Measurements from ENCODE around the gene SPTAN1. TPM values are rescaled to one million over a fixed set of nuclear protein-coding genes. Genes with fewer than 3 reads are reported as not detected.

SPTAN1 gene
- total RNA-seq, 1 donor from 2014 or later, result 213 TPM

DNA sequence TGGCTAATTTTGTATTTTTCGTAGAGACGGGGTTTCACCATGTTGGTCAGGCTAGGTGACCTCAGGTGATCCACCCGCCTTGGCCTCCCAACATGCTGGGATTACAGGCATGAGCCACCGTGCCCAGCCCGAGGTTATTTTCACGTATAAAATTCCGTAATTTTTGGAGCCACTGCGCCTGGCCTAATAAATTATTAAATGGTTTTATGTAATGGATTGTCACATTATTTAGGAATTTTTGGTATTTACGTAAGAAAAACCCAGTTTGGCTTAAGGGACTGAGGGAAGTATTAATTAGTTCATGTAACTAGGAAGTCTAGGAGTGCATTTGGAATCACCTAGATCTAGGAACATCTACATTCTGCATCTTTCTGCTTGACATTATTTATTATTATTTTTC lies 39.6 kb upstream of the SPTAN1 start:
- Histone ChIP-seq H3K4me3 (ENCODE audit: low read depth, low read length) (no peak overlapping the region), H3K27me3 (ENCODE audit: control insufficient read depth, insufficient read depth, low read length) (no peaks in the 10 kb centered on the region), H3K36me3 (ENCODE audit: control insufficient read depth, insufficient read depth, low read length) (no peaks in the 10 kb centered on the region)
- TF ChIP-seq, protein P1, sequence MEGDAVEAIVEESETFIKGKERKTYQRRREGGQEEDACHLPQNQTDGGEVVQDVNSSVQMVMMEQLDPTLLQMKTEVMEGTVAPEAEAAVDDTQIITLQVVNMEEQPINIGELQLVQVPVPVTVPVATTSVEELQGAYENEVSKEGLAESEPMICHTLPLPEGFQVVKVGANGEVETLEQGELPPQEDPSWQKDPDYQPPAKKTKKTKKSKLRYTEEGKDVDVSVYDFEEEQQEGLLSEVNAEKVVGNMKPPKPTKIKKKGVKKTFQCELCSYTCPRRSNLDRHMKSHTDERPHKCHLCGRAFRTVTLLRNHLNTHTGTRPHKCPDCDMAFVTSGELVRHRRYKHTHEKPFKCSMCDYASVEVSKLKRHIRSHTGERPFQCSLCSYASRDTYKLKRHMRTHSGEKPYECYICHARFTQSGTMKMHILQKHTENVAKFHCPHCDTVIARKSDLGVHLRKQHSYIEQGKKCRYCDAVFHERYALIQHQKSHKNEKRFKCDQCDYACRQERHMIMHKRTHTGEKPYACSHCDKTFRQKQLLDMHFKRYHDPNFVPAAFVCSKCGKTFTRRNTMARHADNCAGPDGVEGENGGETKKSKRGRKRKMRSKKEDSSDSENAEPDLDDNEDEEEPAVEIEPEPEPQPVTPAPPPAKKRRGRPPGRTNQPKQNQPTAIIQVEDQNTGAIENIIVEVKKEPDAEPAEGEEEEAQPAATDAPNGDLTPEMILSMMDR (IDR thresholded peaks at IDR 0.05; ENCODE audit: insufficient read depth, low read length, poor library complexity, severe bottlenecking), result no peak
- DNase-seq (ENCODE audit: low read depth), result no peak

DNA sequence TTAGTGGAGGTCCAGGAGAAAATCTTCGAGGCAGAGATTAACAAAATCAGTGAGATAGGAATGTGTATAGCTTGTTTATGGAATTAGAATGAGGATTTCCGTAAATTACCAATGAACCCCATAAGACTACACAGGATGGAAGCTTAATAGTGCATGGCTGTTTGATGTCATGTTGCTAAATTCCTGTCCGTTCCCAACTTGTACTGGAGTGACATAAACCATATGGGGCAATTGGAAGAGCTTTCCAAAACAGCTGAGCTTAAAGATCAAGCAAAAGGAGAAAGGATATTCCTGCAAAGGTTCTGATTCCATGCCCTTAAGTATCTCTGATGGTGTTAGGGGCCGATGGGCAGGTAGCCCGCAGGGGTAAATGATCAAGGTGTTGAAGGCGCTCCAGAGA lies 30.4 kb upstream of the SPTAN1 start:
- Histone ChIP-seq H3K27me3 (ENCODE audit: control insufficient read depth, insufficient read depth, low read length) (no peaks in the 10 kb centered on the region), H3K36me3 (ENCODE audit: control insufficient read depth, insufficient read depth, low read length) (no peaks in the 10 kb centered on the region), H3K4me3 (ENCODE audit: low read depth, low read length) (no peak overlapping the region)
- TF ChIP-seq, protein P1 (IDR thresholded peaks at IDR 0.05; ENCODE audit: insufficient read depth, low read length, poor library complexity, severe bottlenecking), result no peak
- no peak for DNase-seq (ENCODE audit: low read depth)

DNA sequence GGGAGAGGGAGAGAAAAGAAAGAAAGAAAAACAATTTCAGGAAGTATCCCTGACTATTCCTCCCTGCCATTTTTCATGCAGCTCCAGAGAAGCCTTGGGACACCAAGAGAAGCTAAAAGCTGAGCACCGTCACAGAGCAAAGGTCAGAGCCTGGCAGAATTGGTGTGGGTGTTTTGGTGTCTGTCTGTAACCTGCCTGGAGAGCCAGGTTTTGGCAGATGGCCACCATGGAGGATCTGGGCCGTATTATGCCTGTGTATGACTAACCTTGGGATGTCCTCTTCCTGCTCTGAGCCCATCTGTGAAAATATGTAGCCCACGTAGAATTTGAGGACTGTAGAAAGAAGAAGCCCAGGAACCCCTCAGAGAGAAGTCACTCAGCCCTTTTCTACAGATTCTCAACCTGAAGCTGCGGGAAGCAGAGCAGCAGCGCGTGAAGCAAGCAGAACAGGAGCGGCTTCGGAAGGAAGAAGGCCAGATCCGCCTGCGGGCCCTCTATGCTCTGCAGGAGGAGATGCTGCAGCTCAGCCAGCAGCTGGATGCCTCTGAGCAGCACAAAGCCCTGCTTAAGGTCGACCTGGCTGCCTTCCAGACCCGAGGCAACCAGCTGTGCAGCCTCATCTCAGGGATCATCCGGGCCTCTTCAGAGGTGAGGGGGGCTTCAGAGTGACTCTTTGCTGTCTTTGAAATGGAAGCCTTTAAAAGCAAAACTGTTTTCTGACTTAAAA lies 29.0 kb upstream of the SPTAN1 start:
- Histone ChIP-seq H3K36me3 (ENCODE audit: control insufficient read depth, insufficient read depth, low read length) (no peaks in the 10 kb centered on the region), H3K4me3 (ENCODE audit: low read depth, low read length) (no peak overlapping the region), H3K27me3 (ENCODE audit: control insufficient read depth, insufficient read depth, low read length) (no peaks in the 10 kb centered on the region)
- TF ChIP-seq, protein P1 (IDR thresholded peaks at IDR 0.05; ENCODE audit: insufficient read depth, low read length, poor library complexity, severe bottlenecking), result no peak
- DNase-seq (ENCODE audit: low read depth), result no peak

DNA sequence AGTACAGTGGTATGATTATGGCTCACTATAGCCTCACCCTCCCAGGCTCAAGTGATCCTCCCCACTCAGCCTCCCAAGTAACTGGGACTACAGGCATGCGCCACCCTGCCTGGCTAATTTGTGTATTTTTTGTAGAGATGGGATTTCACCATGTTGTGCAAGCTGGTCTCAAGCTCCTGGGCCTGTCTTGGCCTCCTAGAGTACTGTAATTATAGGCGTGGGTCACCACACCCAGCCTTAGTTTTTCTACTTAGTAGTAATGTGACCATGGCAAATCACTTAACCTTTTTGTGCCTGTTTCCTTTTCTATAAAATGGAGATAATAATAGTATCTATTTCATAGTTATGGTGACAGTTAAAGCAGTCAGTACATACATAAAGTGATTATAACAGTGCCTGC lies 25.7 kb upstream of the SPTAN1 start:
- H3K4me3 ChIP-seq (ENCODE audit: low read depth, low read length), result no peak overlapping the region
- H3K27me3 ChIP-seq (ENCODE audit: control insufficient read depth, insufficient read depth, low read length), result no peaks in the 10 kb centered on the region
- DNase-seq (ENCODE audit: low read depth), result no peak
- H3K36me3 ChIP-seq (ENCODE audit: control insufficient read depth, insufficient read depth, low read length), result no peaks in the 10 kb centered on the region
- TF ChIP-seq, protein P1 (IDR thresholded peaks at IDR 0.05; ENCODE audit: insufficient read depth, low read length, poor library complexity, severe bottlenecking), result no peak

DNA sequence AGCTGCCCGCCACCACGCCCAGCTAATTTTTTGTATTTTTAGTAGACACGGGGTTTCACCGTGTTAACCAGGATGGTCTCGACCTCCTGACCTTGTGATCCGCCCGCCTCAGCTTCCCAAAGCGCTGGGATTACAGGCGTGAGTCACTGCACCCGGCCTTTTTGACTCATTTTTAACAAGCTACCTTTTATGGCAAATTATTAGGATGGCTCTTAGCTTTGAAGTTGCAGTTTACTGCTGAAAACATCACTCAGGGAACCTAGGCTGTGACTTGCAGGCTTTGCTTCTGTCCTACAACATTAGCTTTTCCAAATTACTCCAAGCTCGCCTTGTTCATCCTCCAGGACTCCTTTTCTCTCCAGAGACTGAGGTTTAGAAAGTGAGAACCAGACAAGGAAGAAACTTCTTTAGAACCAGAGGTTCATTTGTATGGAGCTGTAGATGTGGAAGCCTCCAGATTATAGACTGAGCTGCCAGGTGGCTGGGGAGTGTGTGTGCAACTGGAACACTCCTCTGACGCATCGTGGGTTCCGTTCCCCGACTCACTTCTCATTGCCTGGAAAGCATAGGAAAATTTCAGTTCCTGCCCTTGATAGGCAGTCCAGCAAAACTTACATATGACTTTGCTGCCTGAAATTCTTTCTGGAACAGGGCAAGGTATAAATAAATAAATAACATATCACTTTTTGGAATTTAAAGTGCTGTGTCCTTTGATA lies 23.8 kb upstream of the SPTAN1 start:
- no peaks in the 10 kb centered on the region for H3K27me3 ChIP-seq (ENCODE audit: control insufficient read depth, insufficient read depth, low read length)
- H3K4me3 ChIP-seq (ENCODE audit: low read depth, low read length), result no peak overlapping the region
- TF ChIP-seq, protein P1 (IDR thresholded peaks at IDR 0.05; ENCODE audit: insufficient read depth, low read length, poor library complexity, severe bottlenecking), result no peak
- no peaks in the 10 kb centered on the region for H3K36me3 ChIP-seq (ENCODE audit: control insufficient read depth, insufficient read depth, low read length)
- DNase-seq (ENCODE audit: low read depth), result no peak
